HFFc6 (cell line): Measurements from ENCODE around the gene ZFAND2B. TPM values are rescaled to one million over a fixed set of nuclear protein-coding genes. Genes with fewer than 3 reads are reported as not detected.

Experiments
- DNase-seq: peaks from one replicate; pipeline ENCODE4 v3.0.0-alpha.2; 2018
- H3K27ac Mint-ChIP-seq: 2 replicates; pipeline ENCODE4 v1.8.0; 2020; ENCODE audit warnings: mild to moderate bottlenecking, mixed read lengths
- H3K27me3 Mint-ChIP-seq: 2 replicates; pipeline ENCODE4 v1.8.0; 2021; ENCODE audit warnings: mild to moderate bottlenecking, moderate library complexity, mixed read lengths; ENCODE audit not compliant: insufficient read depth
- H3K36me3 Mint-ChIP-seq: 2 replicates; pipeline ENCODE4 v1.8.0; 2021; ENCODE audit warnings: low read depth, mixed read lengths
- H3K4me1 Mint-ChIP-seq: 2 replicates; pipeline ENCODE4 v1.8.0; 2020; ENCODE audit warnings: low read depth, mixed read lengths
- H3K4me3 Mint-ChIP-seq: 2 replicates; pipeline ENCODE4 v1.8.0; 2020; ENCODE audit warnings: mild to moderate bottlenecking, moderate library complexity, mixed read lengths
- H3K9me3 Mint-ChIP-seq: 2 replicates; pipeline ENCODE4 v1.8.0; 2020; ENCODE audit warnings: mild to moderate bottlenecking, mixed read lengths
- CTCF ChIP-seq: fragments of 200-600 bp; sonication (generic); IDR thresholded peaks from 2 replicates; pipeline ENCODE4 v1.5.0; 2021; ENCODE audit warnings: antibody characterized with exemption, mild to moderate bottlenecking
- total RNA-seq, 6 experiments: library from RNA; stranded (reverse); fragmentation: NEBNext Ultra II Directional; extraction: Animal tissue kit (Norgen Biotek cat#: 25700); gene quantifications; 2 replicates in 1 of 6; 3 replicates in 5 of 6; pipeline ENCODE4 v1.2.3, GENCODE V29; 2021

Gene ZFAND2B
- total RNA-seq, 6 experiments from 2014 or later, result 28.8 to 39.6 (median 33.1) TPM

- Mint-ChIP-seq H3K4me1 (peaks cover 23% of the 10 kb centered on the region), H3K9me3 (no peaks in the 10 kb centered on the region), H3K27me3 (no peaks in the 10 kb centered on the region), H3K4me3 (no peak overlapping the region; the same call in 1 of the 2 replicates), H3K36me3 (peaks cover 9% of the 10 kb centered on the region), H3K27ac (no peak overlapping the region)
- no peak for DNase-seq
- TF ChIP-seq CTCF, result no peak
Measured at GRCh38 chr2:219223831-219224610, 17.4 kb downstream of the ZFAND2B start.

GRCh38 chr2:219225350-219225749 lies 18.8 kb downstream of the ZFAND2B start:
- no peak overlapping the region for H3K4me3 Mint-ChIP-seq
- H3K4me1 Mint-ChIP-seq, result peaks cover 18% of the 10 kb centered on the region
- no peak for TF ChIP-seq CTCF
- H3K9me3 Mint-ChIP-seq, result no peaks in the 10 kb centered on the region
- peaks cover 9% of the 10 kb centered on the region for H3K36me3 Mint-ChIP-seq
- H3K27ac Mint-ChIP-seq, result no peak overlapping the region
- DNase-seq, result no peak
- H3K27me3 Mint-ChIP-seq, result no peaks in the 10 kb centered on the region

- Mint-ChIP-seq H3K4me1 (peaks cover 25% of the 10 kb centered on the region), H3K27me3 (no peaks in the 10 kb centered on the region), H3K36me3 (peaks cover 8% of the 10 kb centered on the region), H3K27ac (peak overlapping the region; percentile 45), H3K4me3 (peak overlapping the region; percentile 96), H3K9me3 (no peaks in the 10 kb centered on the region)
- no peak for DNase-seq
- no peak for TF ChIP-seq CTCF
Measured at GRCh38 chr2:219228041-219228910, 21.7 kb downstream of the ZFAND2B start.

GRCh38 chr2:219228911-219229304 lies 22.3 kb downstream of the ZFAND2B start:
- peak overlapping the region; percentile 96 for H3K4me3 Mint-ChIP-seq
- H3K9me3 Mint-ChIP-seq, result no peaks in the 10 kb centered on the region
- peaks cover 5% of the 10 kb centered on the region; the same call in 1 of the 2 replicates for H3K36me3 Mint-ChIP-seq
- H3K27me3 Mint-ChIP-seq, result no peaks in the 10 kb centered on the region
- no peak for TF ChIP-seq CTCF
- H3K27ac Mint-ChIP-seq, result peak overlapping the region; percentile 45
- DNase-seq, result no peak
- H3K4me1 Mint-ChIP-seq, result peaks cover 25% of the 10 kb centered on the region

- no peak for TF ChIP-seq CTCF
- peaks cover 6% of the 10 kb centered on the region for H3K36me3 Mint-ChIP-seq
- peak; percentile 99 for DNase-seq
- peak within 1 kb of the TSS; percentile 90 for H3K27ac Mint-ChIP-seq
- H3K4me1 Mint-ChIP-seq, result peaks cover 25% of the 10 kb centered on the region
- H3K9me3 Mint-ChIP-seq, result no peaks in the 10 kb centered on the region
- no peaks in the 10 kb centered on the region for H3K27me3 Mint-ChIP-seq
- peak within 1 kb of the TSS; percentile 96 for H3K4me3 Mint-ChIP-seq
Measured at GRCh38 chr2:219229305-219230058, 22.9 kb downstream of the ZFAND2B start, which contains the start of the genes ANKZF1 and ATG9A. Gene ANKZF1 (plus strand): TSS chr2:219229806. CDS start chr2:219230258, 452 bp downstream. Gene ATG9A (minus strand): TSS chr2:219229636. CDS start chr2:219228024, 1,612 bp downstream.
